Endometrial microvascular endothelial cells (primary cell): Measurements from ENCODE around the gene RAD54L. TPM values are rescaled to one million over a fixed set of nuclear protein-coding genes. Genes with fewer than 3 reads are reported as not detected.
"Not testable (repeated sequence)": the region's sequence is repeated elsewhere in the genome, so short reads cannot be mapped to it uniquely, and the experiment has no call there.

ENCODE experiments used
- in situ Hi-C: cut with HindIII; loops from 2 replicates; pipeline ENCODE4 v1.10.0; 2017; ENCODE audit warnings: low sequenced_read_pairs, low pct_unique_long_range_greater_than_20kb; ENCODE audit errors: inconsistent ontology term
- total RNA-seq: library from RNA; depleted of rRNA; stranded (reverse); fragments of >200 nt; gene quantifications from one replicate; pipeline ENCODE4 v1.2.3, GENCODE V29; 2015; ENCODE audit errors: inconsistent ontology term

Gene RAD54L
- total RNA-seq, 1 donor from 2014 or later, result 11.2 TPM

GRCh38 chr1:46306159-46306530, 58.6 kb downstream of the RAD54L start:
- in situ Hi-C loops, result no loop called here

- in situ Hi-C loops, result no loop called here
These were observed 62.0 kb downstream of the RAD54L start for GRCh38 chr1:46309401-46310159.

- in situ Hi-C loops, result no loop called here
These were observed 62.8 kb downstream of the RAD54L start for GRCh38 chr1:46310321-46310720.

- in situ Hi-C loops, result no loop called here
These were observed 68.3 kb downstream of the RAD54L start for GRCh38 chr1:46315669-46316403.

GRCh38 chr1:46317323-46317722, 69.8 kb downstream of the RAD54L start:
- in situ Hi-C loops, result no loop called here

GRCh38 chr1:46319301-46319700, 71.7 kb downstream of the RAD54L start:
- in situ Hi-C loops, result not testable (repeated sequence)

- in situ Hi-C loops, result not testable (repeated sequence)
These were observed 72.7 kb downstream of the RAD54L start for GRCh38 chr1:46319960-46320914.

- in situ Hi-C loops, result not testable (repeated sequence)
These were observed 74.6 kb downstream of the RAD54L start for GRCh38 chr1:46322191-46322590.

- in situ Hi-C loops, result not testable (repeated sequence)
These were observed 77.9 kb downstream of the RAD54L start for GRCh38 chr1:46325285-46326076.

Other genes starting within 250 kb of the RAD54L start
- gene PIK3R3, start 115.1 kb upstream of the RAD54L start, total RNA-seq, result 19.2 TPM
- 1.4 TPM for gene TSPAN1, start 72.7 kb upstream of the RAD54L start, total RNA-seq
- not detected for gene P3R3URF, start 71.3 kb upstream of the RAD54L start, total RNA-seq
- gene POMGNT1, start 49.3 kb upstream of the RAD54L start, total RNA-seq, result 67.0 TPM
- 1.3 TPM for gene LURAP1, start 44.4 kb upstream of the RAD54L start, total RNA-seq
- gene LRRC41, start 55.9 kb downstream of the RAD54L start, total RNA-seq, result 106 TPM
- 478 TPM for gene UQCRH, start 55.9 kb downstream of the RAD54L start, total RNA-seq
- gene NSUN4, start 93.0 kb downstream of the RAD54L start, total RNA-seq, result 19.7 TPM
- not detected for gene FAAH, start 146.6 kb downstream of the RAD54L start, total RNA-seq
- gene DMBX1, start 242.1 kb downstream of the RAD54L start, total RNA-seq, result not detected